GM13976 (cell line): Measurements from ENCODE around the gene NEXN.

Source experiments
- DNase-seq: peaks from one replicate; pipeline ENCODE4 v3.0.0; 2012; ENCODE audit warnings: low spot score
- in situ Hi-C: fragments of 300-500 bp; cut with MboI; formaldehyde crosslinking; loops from one replicate; pipeline ENCODE4 v1.12.0; 2022; ENCODE audit warnings: low sequenced_read_pairs, mixed read lengths, inconsistent platforms; ENCODE audit not compliant: unreplicated experiment
- TF ChIP-seq, protein P1 (sequence below): IDR thresholded peaks from 2 replicates; pipeline ENCODE4 v1.5.1; 2012; ENCODE audit warnings: borderline replicate concordance, mild to moderate bottlenecking; ENCODE audit not compliant: insufficient read depth; ENCODE audit errors: extremely low read depth, missing control alignments, control extremely low read depth

NEXN gene

DNA sequence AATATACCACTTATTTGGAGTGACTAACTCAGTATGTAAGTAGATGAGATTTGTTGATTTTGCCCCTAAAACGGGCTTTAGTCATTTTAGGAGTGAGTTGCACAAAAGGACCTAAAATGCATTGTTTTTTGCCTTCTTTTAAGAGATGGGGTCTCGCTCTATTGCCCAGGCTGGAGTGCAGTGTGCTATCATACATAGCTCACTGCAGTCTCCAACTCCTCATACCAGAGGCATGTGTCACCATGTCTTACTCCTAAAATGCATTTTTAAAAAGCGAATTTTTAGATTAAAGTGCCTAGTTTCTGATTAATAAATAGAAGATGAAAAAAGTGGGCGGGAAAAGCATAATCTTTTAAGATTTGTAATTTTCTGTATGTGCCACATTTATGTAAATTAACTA, 11.5 kb upstream of the NEXN start:
- DNase-seq = no peak
- TF ChIP-seq, protein P1, sequence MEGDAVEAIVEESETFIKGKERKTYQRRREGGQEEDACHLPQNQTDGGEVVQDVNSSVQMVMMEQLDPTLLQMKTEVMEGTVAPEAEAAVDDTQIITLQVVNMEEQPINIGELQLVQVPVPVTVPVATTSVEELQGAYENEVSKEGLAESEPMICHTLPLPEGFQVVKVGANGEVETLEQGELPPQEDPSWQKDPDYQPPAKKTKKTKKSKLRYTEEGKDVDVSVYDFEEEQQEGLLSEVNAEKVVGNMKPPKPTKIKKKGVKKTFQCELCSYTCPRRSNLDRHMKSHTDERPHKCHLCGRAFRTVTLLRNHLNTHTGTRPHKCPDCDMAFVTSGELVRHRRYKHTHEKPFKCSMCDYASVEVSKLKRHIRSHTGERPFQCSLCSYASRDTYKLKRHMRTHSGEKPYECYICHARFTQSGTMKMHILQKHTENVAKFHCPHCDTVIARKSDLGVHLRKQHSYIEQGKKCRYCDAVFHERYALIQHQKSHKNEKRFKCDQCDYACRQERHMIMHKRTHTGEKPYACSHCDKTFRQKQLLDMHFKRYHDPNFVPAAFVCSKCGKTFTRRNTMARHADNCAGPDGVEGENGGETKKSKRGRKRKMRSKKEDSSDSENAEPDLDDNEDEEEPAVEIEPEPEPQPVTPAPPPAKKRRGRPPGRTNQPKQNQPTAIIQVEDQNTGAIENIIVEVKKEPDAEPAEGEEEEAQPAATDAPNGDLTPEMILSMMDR = no peak
- in situ Hi-C loops = no loop called here

DNA sequence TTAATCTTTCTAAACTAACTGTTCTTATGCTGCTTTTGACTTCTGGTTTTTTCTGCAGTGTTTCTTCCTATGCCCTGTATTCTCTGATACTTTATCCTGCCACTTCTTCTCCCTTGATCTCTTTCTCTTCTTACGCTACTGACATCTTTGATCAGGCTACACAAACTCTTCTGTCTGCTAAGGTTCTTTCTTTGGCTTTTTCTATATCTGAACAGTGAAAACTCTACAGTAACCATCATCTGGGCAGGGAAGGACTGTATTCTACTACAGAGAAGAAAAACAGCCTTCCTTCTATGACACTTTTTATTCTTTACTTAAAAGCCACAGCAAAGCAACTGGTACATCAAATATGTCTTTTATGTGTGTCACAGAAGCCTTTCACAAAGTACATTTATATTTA, 7.4 kb upstream of the NEXN start:
- in situ Hi-C loops = no loop called here
- TF ChIP-seq, protein P1 = no peak
- no peak for DNase-seq

DNA sequence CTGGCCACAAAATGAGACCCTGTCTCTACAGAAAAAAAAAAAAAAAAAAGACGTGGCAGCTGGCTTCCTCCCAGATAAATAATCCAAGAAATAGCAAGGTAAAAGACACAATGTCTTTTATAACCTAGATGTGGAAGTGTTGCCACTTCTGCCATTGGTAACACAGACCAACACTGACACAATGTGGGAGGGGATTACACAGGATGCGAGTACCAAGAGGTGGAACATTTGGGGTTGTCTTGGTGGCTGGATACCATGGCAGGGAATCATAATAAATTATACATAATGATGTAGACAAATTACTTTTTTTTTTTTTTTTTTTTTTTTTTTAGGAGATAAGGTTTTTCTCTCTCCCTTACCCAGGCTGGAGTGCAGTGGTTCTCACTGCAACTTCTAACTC, 6.0 kb upstream of the NEXN start:
- in situ Hi-C loops = no loop called here
- TF ChIP-seq, protein P1 = no peak
- no peak for DNase-seq

DNA sequence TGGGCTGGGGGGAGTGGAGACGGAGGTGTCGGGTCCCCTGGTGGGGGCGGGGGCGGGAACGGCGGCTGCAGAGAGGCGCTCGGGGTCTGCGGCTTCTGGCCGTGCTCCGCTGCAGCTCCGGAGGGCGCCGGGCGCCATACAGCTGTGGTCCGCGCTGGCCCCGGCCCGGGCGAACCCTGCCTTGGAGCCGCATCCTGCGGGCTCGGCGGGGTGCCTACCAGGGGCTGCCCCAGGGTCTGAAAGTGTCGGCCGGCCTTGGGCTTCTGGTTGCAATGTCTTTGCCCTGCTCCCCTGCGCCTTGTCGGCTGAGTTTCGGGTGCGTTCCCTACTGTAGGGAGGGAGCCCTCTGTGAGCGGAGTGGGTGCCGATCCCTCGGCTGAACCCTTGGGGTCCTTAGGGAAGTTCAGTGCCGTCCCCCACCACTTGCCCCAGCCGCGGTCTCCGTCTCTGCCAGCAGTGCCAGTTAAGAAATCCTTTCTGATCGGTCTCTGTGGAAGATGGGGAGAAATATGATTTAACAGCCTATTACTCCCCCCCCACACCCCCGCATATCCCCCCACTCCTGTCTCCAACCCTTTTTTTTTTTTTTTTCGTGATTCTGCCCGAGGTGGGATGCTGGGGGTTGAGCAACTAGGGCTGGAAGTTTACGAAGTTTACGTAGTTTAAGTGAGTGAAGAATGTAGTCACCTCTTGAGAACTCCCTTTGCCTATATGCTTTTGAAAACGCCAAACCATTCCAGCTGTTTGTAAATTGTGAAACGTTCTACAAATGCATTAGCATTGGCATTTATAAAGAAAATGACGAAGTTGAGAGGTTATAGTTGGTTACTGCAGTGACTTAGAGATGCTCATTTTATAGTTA, 588 bp downstream of the NEXN start:
- TF ChIP-seq, protein P1 = no peak
- DNase-seq = peak; percentile 59
- in situ Hi-C loops = no loop called here

DNA sequence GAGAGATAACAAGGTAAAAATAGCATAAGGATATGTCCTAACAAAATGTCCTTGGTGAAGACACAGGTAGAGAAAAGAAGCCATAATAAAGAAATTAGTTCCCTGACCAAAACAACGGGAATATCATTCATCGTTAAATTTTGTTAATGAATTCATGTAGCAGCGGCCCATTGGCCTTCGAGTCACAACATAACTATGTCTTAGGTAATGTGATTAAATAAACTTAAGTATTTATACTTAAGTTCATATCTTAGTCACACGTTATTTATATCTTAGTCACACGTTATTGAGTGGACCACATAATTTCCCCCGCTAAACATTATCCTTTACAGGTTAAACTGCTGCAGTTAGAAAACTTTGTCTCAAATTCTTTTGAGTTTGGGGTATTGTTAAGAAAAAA, 1.2 kb downstream of the NEXN start:
- in situ Hi-C loops = no loop called here
- DNase-seq = no peak
- TF ChIP-seq, protein P1 = no peak

DNA sequence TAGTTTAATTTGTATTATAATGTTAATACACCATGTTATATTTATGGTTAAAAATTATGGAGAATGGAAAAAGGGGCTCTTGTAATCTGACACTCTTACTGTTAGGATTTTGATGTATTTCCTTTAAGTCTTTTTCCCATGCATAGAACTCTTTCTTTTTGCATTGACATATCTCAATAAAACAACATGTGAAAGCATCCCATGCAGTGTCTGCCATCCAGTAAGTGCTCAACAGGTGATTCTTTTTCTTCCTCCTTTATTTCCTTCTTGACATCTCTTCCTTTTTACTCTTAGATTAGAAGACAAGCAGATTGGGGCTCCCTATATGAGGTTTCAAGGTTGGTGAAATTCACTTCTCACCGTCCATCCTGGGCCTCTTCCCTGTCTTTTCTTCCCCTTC, 2.8 kb downstream of the NEXN start:
- TF ChIP-seq, protein P1 = no peak
- in situ Hi-C loops = no loop called here
- no peak for DNase-seq
